HFF-Myc (cell line): ENCODE data around the gene TLR10.
"Not testable (repeated sequence)": the region's sequence is repeated elsewhere in the genome, so short reads cannot be mapped to it uniquely, and the experiment has no call there.

Experiments used
- DNase-seq: peaks from one replicate; pipeline ENCODE4 v3.0.0-alpha.2; 2011; ENCODE audit warnings: low read depth; ENCODE audit errors: extremely low read depth
- H3K4me3 ChIP-seq: replicated peaks from 2 replicates; pipeline ENCODE4 v1.5.1; 2011; ENCODE audit warnings: low read depth, mild to moderate bottlenecking, control low read depth, low read length
- TF ChIP-seq, protein P1 (sequence below): IDR thresholded peaks from 2 replicates; pipeline ENCODE4 v1.5.1; 2012; ENCODE audit warnings: mild to moderate bottlenecking, low read depth, low read length, control low read depth; ENCODE audit errors: missing control alignments

Gene TLR10

DNA sequence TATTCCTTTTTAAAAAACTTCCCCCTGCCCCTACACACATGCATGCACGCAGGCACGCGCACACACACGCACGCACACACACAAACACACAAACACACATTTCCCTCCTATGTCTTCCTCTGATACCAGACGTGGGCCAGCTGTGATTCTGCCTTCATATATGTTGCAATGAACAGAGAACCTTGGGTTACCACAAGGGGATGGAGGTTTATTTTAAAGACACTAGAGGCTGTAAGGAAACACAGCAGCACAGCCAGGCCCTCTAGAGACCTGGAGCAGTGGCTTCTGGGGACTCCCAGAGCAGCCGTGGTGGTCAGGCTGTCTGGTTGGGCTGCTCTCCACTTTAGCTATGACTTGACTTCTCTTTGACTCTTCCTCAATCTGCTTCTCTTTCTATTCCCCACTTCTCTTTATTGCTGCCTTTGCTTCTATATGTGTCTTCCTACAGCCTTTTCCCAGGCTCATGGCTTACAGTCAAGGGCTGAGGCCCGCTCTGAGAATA is 3.2 kb upstream of the TLR10 start:
- no peak overlapping the region for H3K4me3 ChIP-seq
- TF ChIP-seq, protein P1, sequence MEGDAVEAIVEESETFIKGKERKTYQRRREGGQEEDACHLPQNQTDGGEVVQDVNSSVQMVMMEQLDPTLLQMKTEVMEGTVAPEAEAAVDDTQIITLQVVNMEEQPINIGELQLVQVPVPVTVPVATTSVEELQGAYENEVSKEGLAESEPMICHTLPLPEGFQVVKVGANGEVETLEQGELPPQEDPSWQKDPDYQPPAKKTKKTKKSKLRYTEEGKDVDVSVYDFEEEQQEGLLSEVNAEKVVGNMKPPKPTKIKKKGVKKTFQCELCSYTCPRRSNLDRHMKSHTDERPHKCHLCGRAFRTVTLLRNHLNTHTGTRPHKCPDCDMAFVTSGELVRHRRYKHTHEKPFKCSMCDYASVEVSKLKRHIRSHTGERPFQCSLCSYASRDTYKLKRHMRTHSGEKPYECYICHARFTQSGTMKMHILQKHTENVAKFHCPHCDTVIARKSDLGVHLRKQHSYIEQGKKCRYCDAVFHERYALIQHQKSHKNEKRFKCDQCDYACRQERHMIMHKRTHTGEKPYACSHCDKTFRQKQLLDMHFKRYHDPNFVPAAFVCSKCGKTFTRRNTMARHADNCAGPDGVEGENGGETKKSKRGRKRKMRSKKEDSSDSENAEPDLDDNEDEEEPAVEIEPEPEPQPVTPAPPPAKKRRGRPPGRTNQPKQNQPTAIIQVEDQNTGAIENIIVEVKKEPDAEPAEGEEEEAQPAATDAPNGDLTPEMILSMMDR: no peak
- no peak for DNase-seq

DNA sequence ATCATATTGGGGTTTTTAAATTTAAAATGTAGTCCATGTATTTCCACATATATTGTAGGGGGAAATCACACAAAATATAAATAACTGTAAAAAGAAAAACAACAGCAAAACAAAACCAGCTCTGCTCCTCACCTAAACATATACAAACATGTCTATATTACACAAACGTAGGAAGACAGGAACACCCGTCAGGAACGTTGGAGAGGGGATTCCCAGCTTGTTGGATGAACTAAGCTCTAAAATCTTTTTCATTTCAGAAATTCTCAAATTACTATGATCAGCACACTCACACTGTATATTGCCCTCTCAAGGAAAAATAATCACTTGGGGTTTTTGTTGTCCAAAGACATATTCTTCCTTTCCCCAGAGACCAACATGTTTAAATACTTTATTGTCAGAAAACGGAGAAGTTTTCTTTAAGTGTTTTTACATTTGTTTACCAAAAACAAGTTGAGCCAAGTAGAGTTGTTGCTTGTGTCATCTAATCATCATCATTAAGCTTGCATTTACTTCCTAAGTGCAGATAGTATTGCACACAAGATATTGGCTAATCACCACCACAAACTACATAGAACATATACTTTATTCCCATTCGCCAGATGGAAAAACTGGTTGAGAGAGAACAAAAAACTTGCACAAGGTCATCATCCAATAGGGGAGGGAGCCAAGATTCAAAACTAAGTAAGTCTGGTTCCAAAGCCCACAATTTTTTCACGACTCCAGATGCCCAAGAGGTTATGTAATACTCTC is 2.4 kb upstream of the TLR10 start:
- no peak for DNase-seq
- TF ChIP-seq, protein P1: no peak
- no peak overlapping the region for H3K4me3 ChIP-seq

DNA sequence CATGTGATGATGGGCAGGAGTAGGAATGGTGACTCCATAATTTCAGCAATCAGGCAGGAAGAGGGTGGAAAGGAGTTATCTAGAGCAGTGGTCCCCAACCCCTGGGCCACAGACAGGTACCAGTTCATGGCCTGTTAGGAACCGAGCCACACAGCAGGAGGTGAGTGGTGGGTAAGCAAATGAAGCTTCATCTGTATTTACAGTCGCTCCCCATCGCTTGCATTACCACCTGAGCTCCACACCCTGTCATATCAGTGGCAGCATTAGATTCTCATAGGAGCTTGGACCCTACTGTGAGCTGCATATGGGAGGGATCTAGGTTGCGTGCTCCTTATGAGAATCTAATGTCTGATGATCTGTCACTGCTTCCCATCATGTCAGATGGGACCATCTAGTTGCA is 1.4 kb upstream of the TLR10 start:
- DNase-seq: no peak
- no peak overlapping the region for H3K4me3 ChIP-seq
- TF ChIP-seq, protein P1: no peak

DNA sequence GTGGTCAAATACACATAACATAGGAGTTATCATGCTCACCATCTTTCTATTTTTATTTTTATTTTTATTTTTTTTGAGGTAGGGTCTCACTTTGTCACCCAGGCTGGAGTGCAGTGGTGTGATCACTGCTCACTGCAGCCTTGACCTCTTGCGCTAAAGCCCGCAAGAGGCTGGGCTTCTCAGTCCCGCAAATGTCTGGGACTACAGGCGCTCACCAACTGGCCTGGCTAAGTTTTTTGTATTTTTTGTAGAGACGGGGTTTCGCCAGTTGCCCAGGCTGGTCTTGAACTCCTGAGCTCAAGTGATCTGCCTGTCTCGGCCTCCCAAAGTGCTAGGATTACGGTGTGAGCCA is 295 bp upstream of the TLR10 start:
- no peak overlapping the region for H3K4me3 ChIP-seq
- TF ChIP-seq, protein P1: no peak
- DNase-seq: no peak

DNA sequence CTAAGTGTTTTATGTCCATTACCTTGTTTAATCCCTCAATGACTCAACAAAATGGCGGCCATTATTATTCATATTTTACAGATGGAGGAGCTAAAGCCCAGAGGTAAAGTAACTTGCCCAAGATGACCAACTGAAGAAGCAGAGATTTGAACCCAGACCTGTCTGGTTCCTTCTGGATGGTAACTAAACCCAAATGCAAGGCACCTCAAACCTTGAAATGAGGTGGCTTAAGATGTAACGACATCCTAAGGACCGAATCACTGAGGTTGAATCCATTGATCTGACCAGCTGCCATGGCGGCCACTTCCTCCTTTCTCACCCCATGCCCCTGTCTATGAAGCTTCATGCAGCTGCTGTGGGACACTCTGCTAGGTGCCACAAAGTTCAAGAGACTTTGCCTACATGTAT is 932 bp downstream of the TLR10 start:
- TF ChIP-seq, protein P1: no peak
- H3K4me3 ChIP-seq: no peak overlapping the region
- DNase-seq: no peak

DNA sequence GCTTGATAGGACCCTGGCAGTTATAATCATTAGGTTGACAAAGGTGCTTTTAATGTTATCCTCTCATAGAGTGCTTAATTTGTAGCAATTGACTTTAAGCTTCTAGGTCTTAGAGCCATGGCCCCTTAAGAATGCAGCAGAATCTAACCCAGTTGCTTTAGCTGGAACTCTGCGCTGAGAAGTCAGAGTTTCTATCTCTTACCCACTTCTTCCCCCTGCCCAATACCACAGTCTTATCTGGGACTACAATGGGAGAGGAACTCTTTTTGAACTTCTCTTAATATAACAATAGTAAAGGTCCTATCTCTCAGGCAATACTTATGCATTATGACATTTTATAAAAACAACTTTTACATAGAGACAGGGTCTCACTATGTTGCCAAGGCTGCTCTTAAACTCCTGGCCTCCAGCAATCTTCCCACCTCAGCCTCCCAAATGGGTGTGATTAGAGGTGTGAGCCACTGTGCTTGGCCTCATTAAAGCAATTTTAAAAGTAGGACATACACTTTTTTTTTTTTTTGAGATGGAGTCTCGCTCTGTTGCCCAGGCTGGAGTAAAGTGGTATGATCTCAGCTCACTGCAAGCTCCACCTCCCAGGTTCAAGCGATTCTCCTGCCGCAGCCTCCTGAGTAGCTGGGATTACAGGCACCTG is 1.8 kb downstream of the TLR10 start:
- no peak overlapping the region for H3K4me3 ChIP-seq
- TF ChIP-seq, protein P1: no peak
- no peak for DNase-seq

DNA sequence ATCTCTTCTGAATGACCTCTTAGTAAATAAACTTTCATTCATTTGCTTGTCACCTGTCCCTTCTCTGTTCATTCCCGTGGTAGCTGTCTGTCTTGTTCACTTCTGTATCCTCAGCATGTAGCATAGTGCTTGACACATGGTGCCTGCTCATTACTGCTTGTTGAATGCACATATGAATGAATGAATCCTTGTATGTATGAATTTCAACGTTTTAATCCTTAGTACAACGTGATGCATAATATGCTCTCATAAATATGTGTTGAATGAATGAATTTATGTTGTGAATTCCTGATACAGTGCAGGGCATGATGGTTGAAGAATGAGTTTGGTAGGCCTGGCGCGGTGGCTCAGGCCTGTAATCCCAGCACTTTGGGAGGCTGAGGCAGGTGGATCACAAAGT is 3.0 kb downstream of the TLR10 start:
- TF ChIP-seq, protein P1: no peak
- no peak for DNase-seq
- H3K4me3 ChIP-seq: no peak overlapping the region

DNA sequence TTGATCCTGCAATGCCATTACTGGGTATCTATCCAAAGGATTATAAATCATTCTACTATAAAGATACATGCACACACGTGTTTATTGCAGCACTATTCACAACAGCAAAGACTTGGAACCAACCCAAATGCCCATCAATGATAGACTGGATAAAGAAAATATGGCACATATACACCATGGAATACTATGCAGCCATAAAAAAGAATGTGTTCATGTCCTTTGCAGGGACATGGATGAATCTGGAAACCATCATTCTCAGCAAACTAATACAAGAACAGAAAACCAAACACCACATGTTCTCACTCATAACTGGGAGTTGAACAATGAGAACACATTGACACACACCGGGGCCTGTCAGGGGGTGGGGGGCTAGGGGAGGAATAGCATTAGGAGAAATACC is 4.9 kb downstream of the TLR10 start:
- not testable (repeated sequence) for H3K4me3 ChIP-seq

More for the DNA sequence above, 4.9 kb downstream of the TLR10 start:
- not testable (repeated sequence) for DNase-seq
